ENCODE results near the gene PRIM1. TPM values are rescaled to one million over a fixed set of nuclear protein-coding genes. Genes with fewer than 3 reads are reported as not detected.
"Not testable (repeated sequence)": the region's sequence is repeated elsewhere in the genome, so short reads cannot be mapped to it uniquely, and the experiment has no call there.

Gene PRIM1
- total and polyA plus RNA-seq, 2 donors, result 6.2 to 23.2 TPM

DNA sequence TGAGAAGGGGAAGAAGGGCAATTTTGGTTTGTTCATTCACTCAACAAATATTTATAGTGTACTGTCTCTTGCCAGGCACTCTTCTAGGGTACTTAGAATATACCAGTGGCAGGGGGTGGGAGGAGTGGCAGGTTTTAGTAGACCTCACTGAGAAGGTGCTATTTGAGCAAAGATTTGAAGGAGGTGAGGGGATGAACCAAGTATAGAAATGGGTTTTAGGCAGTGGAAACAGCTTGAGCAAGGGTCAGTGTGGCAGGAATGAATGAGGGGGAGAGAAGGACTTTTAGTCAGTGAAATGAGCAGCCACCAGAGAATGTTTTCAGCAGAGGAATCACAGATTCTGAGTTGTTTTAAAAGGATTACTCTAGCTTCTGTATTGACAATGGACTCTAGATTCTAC is 2.3 kb downstream of the PRIM1 start:
- Histone ChIP-seq H3K4me3 (ENCODE audit: low read depth, low read length) (no peak overlapping the region), H3K36me3 (ENCODE audit: insufficient read depth) (peaks cover 5% of the 10 kb centered on the region), H3K27ac (ENCODE audit: low read depth) (no peak overlapping the region), H3K4me1 (ENCODE audit: insufficient read depth) (no peaks in the 10 kb centered on the region)
- DNase-seq (ENCODE audit: extremely low spot score), result no peak

DNA sequence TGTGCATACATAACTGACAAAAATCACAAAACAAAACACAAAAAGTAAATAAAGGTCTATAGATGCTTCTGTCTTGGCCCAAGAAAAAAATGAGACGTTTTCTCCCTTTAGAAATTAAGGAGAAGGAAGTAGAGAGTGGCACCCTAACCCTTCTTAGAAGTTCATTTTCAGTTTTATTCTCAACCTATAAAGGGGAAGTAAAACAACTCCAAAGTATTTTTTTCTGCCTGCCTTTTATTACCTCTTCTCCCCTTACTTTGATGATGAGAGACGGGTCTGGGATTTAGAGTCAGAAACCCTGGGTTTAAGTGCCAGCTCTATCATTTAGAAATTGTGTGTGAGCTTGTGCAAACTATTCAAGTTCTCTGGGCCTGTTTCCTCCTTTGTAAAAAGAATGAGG is 2.8 kb downstream of the PRIM1 start:
- no peaks in the 10 kb centered on the region for H3K4me1 ChIP-seq (ENCODE audit: insufficient read depth)
- peaks cover 8% of the 10 kb centered on the region for H3K36me3 ChIP-seq (ENCODE audit: insufficient read depth)
- 78% methylated on average over 2 of the region's 2 CpGs for WGBS
- no peak for DNase-seq (ENCODE audit: extremely low spot score)
- H3K27ac ChIP-seq (ENCODE audit: low read depth), result no peak overlapping the region
- H3K4me3 ChIP-seq (ENCODE audit: low read depth, low read length), result no peak overlapping the region

DNA sequence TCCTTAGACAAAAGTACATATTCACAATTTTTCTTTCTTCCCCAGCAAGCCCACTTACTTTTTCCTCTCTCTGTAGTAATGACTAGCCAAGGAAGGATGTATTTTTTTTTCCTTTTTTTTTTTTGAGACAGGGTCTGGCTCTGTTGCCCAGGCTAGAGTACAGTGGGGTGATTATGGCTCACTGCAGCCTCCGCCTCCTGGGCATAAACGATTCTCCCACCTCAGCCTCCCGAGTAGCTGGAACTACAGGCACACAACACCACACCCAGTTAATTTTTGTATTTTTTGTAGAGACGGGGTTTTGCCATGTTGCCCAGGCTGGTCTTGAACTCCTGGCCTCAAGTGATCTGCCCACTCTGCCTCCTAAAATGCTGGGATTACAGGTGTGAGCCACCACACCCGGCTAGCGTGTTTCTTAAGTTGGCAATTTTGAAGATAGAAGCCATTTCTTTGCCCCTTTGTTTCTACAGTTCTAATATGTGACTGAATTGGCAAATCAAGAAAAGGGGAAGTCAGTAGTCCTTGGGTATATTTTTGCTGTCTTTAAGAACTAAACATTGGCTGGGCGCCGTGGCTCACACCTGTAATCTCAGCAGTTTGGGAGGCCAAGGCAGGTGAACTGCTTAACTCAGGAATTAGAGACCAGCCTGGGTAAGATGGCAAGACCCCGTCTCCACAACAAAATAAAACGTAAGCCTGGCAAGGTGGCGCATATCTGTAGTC is 23.8 kb downstream of the PRIM1 start:
- no peaks in the 10 kb centered on the region for H3K4me1 ChIP-seq (ENCODE audit: insufficient read depth)
- no peak for DNase-seq (ENCODE audit: extremely low spot score)
- H3K4me3 ChIP-seq (ENCODE audit: low read depth, low read length), result no peak overlapping the region
- 95% methylated on average over 11 of the region's 11 CpGs for whole genome bisulfite sequencing
- no peak overlapping the region for H3K27ac ChIP-seq (ENCODE audit: low read depth)
- H3K36me3 ChIP-seq (ENCODE audit: insufficient read depth), result no peaks in the 10 kb centered on the region

DNA sequence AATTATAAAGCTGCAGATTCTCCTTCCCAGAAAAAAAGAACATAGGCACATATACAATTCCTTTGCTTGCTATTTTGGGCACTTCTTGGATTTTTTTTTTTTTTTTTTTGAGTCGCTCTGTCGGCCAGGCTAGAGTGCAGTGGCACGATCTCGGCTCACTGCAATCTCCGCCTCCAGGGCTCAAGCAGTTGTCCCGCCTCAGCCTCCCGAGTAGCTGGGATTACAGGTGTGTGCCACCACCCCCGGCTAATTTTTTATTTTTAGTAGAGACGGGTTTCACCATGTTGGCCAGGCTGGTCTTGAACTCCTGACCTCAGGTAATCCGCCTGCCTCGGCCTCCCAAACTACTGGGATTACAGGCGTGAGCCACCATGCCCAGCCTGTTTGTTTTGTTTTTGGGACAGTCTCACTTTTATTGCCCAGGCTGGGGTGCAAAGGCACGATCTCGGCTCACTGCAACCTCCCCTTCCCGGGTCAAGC is 25.9 kb downstream of the PRIM1 start:
- not testable (repeated sequence) for H3K36me3 ChIP-seq (ENCODE audit: insufficient read depth); H3K4me3 ChIP-seq (ENCODE audit: low read depth, low read length); H3K4me1 ChIP-seq (ENCODE audit: insufficient read depth); H3K27ac ChIP-seq (ENCODE audit: low read depth); DNase-seq (ENCODE audit: extremely low spot score)
- WGBS, result 92% methylated on average over 15 of the region's 15 CpGs

DNA sequence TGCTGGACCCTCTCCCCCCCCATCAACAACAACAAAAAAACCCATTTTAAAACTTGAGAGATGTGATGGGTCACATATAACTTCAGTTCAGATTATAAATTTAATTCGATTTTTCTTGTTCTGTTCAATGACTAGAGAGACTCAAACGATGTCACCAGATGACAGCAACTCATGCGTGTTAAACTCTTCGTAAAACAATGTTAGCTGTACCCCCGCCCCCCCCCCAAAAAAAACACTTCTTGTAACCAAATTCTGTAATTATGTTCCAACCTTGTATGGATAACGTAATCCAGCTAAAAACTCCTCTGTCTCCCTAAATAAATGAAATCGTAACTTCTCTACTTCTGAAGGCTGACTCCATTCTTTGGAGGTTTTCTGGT is 26.4 kb downstream of the PRIM1 start:
- no peaks in the 10 kb centered on the region for H3K36me3 ChIP-seq (ENCODE audit: insufficient read depth)
- H3K27ac ChIP-seq (ENCODE audit: low read depth), result peak overlapping the region; percentile 90
- 32% methylated on average over 7 of the region's 7 CpGs for WGBS
- H3K4me1 ChIP-seq (ENCODE audit: insufficient read depth), result peaks cover 6% of the 10 kb centered on the region
- DNase-seq (ENCODE audit: extremely low spot score), result no peak
- H3K4me3 ChIP-seq (ENCODE audit: low read depth, low read length), result peak overlapping the region; percentile 68

DNA sequence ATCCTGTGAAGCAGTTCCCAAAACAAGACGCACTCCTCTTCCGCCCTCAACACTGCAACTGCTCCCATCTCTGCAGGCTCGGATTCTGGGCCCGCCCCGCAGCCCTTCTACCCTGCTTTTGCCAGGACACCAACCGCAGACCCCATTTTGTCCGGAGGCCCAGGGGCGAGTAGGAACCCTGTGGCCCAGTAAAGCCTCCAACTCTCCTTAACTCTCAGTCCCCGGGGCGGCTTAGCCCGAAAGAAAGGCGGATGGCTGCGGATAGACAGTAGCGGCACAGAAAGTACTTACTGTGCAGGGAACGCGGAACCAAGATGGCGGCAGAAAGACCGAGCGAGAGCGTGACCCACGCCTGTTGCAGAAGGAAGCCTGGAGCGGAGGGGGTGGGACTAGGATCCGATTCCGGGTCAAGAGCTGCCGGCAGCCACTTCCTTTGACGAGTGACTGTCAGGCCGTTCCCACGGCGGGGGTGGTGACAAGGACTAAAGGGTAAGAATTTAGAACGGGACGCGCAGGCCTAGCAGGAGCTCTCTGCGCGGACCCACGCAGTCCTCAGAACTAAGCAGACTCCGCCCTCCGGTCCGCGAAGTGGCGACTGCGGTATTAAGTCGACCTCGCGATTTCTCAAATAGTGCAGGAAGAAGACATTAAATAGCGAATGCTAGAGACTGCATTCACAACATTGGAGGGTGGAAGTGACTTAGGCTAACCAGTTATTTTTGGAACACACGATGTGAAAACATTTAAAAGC is 27.0 kb downstream of the PRIM1 start, which contains the start of gene NACA:
Gene NACA (minus strand): TSS at position 328 of the 751 bp plus-strand sequence. CDS start 778 bp downstream, outside the sequence.
- Histone ChIP-seq H3K36me3 (ENCODE audit: insufficient read depth) (no peaks in the 10 kb centered on the region), H3K4me3 (ENCODE audit: low read depth, low read length) (peak within 1 kb of the TSS; percentile 68), H3K27ac (ENCODE audit: low read depth) (peak within 1 kb of the TSS; percentile 92), H3K4me1 (ENCODE audit: insufficient read depth) (peaks cover 6% of the 10 kb centered on the region)
- WGBS, result under 1% methylated on average over 46 of the region's 46 CpGs
- peak; percentile 92 for DNase-seq (ENCODE audit: extremely low spot score)

DNA sequence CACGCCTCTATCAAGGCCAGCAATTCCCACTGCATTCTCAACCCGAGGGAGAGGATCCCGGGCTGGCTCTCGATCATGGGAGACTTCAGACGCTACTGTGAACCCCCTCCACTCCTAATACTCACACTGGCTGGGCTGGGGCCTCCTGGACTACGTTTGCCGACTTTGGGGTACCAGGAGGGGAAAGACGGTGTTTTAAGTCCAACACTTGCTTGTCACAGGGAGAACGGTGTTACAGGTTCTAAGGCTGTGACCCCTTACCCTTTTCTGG is 27.5 kb downstream of the PRIM1 start:
- peak overlapping the region; percentile 68 for H3K4me3 ChIP-seq (ENCODE audit: low read depth, low read length)
- WGBS, result 0% methylated on average over 9 of the region's 9 CpGs
- no peaks in the 10 kb centered on the region for H3K36me3 ChIP-seq (ENCODE audit: insufficient read depth)
- peaks cover 6% of the 10 kb centered on the region for H3K4me1 ChIP-seq (ENCODE audit: insufficient read depth)
- no peak for DNase-seq (ENCODE audit: extremely low spot score)
- H3K27ac ChIP-seq (ENCODE audit: low read depth), result peak overlapping the region; percentile 92

DNA sequence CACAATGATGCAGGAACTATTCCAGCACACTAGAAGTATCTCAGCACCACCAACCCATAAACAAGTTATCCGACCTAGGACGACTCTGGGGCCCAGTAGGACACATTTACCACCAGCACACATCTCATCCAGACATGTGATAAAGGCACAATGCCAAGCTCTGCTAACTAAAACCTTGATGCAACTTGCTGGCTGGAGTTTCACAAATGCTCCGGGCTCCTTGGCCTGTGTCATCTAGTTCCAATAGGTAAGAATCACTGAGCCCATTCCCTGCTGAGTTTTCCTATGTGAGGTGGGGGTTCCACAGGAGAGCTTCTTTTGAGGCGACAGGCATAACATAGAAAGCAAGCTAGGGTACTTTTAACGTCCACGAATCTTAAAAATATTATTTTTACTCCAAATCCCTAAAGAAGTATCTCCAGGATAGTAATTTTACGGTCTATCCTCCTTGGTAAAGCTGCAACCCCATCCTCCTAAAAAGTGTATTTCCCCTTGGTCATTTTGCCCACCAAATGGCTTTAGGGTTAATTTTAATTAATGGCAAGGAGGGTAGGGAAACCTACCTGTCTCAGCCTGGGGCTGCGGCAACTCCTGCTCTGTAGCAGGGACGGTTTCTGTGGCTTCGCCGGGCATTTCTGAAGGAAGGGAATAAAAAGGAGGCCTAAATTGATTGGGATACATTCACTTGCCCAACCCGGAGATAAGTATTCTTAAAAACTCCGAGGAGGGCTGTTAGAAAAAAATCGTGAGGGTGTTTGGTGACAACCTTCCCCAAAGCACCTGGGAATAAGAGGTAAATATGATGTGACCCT is 28.0 kb downstream of the PRIM1 start:
- WGBS, result 2% methylated on average over 14 of the region's 14 CpGs
- peak overlapping the region; percentile 68 for H3K4me3 ChIP-seq (ENCODE audit: low read depth, low read length)
- DNase-seq (ENCODE audit: extremely low spot score), result no peak
- H3K4me1 ChIP-seq (ENCODE audit: insufficient read depth), result peaks cover 6% of the 10 kb centered on the region
- H3K27ac ChIP-seq (ENCODE audit: low read depth), result peak overlapping the region; percentile 92
- H3K36me3 ChIP-seq (ENCODE audit: insufficient read depth), result no peaks in the 10 kb centered on the region

DNA sequence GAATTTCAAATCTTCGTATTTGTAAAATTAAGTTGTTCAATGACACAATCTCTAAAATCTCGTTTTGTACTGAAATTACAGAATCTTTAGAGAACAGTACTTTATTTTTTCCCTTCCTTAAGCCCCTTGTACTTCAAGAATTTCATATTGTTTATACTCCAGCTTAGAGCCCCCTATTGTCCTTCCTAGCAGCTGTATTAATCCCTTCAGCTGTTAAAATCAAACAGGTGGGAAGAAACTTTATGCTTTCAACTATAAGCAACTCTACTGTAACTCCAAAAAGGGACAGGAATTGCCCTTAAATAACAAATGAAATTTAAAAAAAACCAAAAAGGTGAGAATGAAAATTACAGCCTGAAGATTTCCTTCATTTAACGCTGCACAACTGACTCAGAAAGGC is 28.8 kb downstream of the PRIM1 start:
- Histone ChIP-seq H3K4me3 (ENCODE audit: low read depth, low read length) (peak overlapping the region; percentile 3), H3K27ac (ENCODE audit: low read depth) (no peak overlapping the region), H3K4me1 (ENCODE audit: insufficient read depth) (peaks cover 6% of the 10 kb centered on the region), H3K36me3 (ENCODE audit: insufficient read depth) (no peaks in the 10 kb centered on the region)
- WGBS, result 61% methylated on average over 3 of the region's 3 CpGs
- DNase-seq (ENCODE audit: extremely low spot score), result no peak

DNA sequence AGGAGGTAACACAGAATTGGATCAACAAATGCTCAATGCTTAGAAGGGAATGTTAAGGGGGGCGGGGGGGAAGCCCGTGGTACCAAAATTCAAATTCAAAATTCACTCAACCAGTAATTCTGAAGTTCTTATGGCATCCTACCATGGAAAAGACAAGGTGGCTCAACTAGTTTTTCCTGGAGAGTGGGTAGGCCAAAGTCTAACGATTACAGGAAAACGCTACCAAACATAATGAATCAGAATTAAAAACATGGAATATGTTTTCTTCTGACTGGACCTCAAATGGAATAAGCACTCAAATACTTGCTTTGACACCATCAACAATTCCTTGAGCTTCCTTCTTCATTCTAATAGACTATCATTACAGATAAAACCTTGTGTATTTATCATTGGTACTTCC is 29.3 kb downstream of the PRIM1 start:
- Histone ChIP-seq H3K4me1 (ENCODE audit: insufficient read depth) (peaks cover 6% of the 10 kb centered on the region), H3K27ac (ENCODE audit: low read depth) (no peak overlapping the region), H3K36me3 (ENCODE audit: insufficient read depth) (no peaks in the 10 kb centered on the region), H3K4me3 (ENCODE audit: low read depth, low read length) (no peak overlapping the region)
- DNase-seq (ENCODE audit: extremely low spot score), result no peak
- 87% methylated on average over 4 of the region's 4 CpGs for WGBS

DNA sequence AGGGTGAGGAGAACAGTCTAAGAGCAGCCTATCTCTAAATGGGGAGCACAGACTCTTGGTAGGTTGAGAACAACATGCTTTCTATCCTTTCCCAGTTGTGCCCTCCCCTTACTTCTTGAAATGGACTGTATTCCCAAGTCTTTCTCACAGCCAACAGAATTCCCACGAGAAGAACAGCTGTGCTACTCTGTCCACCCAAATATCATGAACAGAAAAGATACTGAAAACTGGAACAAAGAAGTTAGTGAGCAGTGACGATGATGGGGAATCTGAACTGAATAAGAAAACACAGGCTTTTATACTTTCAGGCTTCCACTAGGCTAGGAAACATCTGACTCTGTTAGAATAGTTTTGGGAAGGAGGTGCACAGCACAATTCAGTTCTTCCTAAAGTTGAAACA is 30.4 kb downstream of the PRIM1 start:
- no peak overlapping the region for H3K4me3 ChIP-seq (ENCODE audit: low read depth, low read length)
- 40% methylated on average over 2 of the region's 2 CpGs for WGBS
- H3K36me3 ChIP-seq (ENCODE audit: insufficient read depth), result no peaks in the 10 kb centered on the region
- H3K27ac ChIP-seq (ENCODE audit: low read depth), result no peak overlapping the region
- H3K4me1 ChIP-seq (ENCODE audit: insufficient read depth), result peaks cover 6% of the 10 kb centered on the region
- no peak for DNase-seq (ENCODE audit: extremely low spot score)

DNA sequence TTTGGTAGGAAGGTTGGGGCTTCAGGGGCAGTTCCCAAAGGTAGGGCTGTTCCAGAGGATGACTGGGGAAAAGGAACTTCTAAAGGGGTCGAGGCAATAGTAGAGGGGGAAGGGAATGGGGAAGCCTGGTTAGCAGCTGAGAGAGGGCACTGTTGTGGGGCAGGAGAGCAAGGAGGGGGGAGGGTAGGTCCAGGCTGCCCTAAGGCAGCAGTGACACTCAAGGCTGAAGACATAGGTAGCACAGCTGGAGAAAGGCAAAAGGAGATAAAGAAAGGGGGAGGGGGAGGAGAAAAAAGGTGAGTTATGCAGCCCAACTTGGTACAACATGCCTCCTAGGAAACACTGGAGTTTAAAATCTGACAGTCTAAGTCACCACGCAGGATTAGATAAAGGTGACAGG is 30.9 kb downstream of the PRIM1 start:
- 67% methylated on average over 2 of the region's 2 CpGs for WGBS
- H3K36me3 ChIP-seq (ENCODE audit: insufficient read depth), result no peaks in the 10 kb centered on the region
- H3K4me3 ChIP-seq (ENCODE audit: low read depth, low read length), result no peak overlapping the region
- DNase-seq (ENCODE audit: extremely low spot score), result no peak
- peaks cover 8% of the 10 kb centered on the region for H3K4me1 ChIP-seq (ENCODE audit: insufficient read depth)
- H3K27ac ChIP-seq (ENCODE audit: low read depth), result no peak overlapping the region

DNA sequence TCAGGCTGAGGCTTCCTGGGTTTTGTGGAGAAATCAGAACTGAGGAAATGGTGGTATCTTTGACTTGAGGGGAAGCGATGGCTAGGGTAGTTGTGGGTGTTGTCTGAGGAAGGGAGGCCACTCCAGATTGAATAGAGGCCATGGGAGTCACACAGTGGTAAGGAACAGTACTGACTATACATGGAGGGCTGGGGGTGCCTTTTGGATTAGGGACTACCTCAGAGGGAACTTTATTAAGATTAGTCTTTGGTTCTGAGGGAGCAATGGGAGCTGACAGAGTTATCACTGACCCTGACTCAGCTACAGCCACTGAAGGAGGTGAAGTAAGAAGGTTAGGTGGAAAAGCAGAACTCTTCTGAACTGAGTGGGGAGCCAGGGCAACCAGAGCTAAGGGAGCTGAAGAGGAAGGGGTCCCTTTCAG is 31.4 kb downstream of the PRIM1 start:
- H3K27ac ChIP-seq (ENCODE audit: low read depth), result no peak overlapping the region
- no peaks in the 10 kb centered on the region for H3K36me3 ChIP-seq (ENCODE audit: insufficient read depth)
- WGBS, result 84% methylated on average over 1 of the region's 1 CpG
- H3K4me1 ChIP-seq (ENCODE audit: insufficient read depth), result peaks cover 8% of the 10 kb centered on the region
- H3K4me3 ChIP-seq (ENCODE audit: low read depth, low read length), result no peak overlapping the region
- no peak for DNase-seq (ENCODE audit: extremely low spot score)

DNA sequence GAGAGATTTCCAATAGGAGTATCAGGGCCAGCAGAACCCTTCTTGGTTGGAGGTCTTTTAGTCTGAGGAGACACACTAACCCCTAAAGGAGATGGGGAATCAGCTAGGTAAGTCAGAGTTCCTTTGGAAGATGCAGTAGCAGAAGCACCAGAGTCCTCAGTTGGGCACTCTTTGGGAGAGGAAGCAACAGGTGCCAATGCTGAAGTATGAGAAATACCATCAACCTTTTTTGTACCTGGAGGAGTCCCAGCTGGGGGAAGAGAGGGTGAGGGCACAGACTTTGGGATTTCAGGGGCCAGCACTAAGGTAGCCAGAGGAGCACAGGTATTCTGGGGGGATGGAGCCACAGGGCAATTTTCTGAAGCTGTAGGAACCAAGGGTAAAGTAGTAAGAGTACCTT is 33.1 kb downstream of the PRIM1 start:
- H3K4me1 ChIP-seq (ENCODE audit: insufficient read depth), result peaks cover 8% of the 10 kb centered on the region
- DNase-seq (ENCODE audit: extremely low spot score), result no peak
- no peak overlapping the region for H3K4me3 ChIP-seq (ENCODE audit: low read depth, low read length)
- H3K27ac ChIP-seq (ENCODE audit: low read depth), result no peak overlapping the region
- peaks cover under 1% of the 10 kb centered on the region for H3K36me3 ChIP-seq (ENCODE audit: insufficient read depth)

Measured in urinary bladder (tissue), 4 donors.